ENCODE results near the gene ERBIN.

DNA sequence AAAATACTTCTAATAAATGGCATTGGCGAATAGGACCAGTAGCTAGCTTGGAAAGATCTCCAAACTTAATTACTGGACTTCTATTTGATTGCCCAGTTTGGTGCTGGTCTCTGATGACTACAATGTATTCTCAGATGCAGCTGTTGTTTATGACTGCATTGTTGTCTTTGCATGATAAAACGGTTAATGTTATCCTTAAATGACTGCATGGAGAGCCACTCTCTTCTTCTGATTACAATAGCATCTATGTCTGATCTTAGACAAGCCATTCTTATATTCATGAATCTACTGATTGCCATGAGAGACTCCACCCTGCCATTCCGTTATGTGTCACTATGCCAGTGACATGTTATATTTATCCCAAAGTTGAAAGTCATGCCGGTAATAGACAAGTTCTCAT, 42.9 kb upstream of the ERBIN start:
- TF ChIP-seq EZH2 (IDR thresholded peaks at IDR 0.05; ENCODE audit: low read length, missing control alignments), result no peak
- TF ChIP-seq, protein P1, sequence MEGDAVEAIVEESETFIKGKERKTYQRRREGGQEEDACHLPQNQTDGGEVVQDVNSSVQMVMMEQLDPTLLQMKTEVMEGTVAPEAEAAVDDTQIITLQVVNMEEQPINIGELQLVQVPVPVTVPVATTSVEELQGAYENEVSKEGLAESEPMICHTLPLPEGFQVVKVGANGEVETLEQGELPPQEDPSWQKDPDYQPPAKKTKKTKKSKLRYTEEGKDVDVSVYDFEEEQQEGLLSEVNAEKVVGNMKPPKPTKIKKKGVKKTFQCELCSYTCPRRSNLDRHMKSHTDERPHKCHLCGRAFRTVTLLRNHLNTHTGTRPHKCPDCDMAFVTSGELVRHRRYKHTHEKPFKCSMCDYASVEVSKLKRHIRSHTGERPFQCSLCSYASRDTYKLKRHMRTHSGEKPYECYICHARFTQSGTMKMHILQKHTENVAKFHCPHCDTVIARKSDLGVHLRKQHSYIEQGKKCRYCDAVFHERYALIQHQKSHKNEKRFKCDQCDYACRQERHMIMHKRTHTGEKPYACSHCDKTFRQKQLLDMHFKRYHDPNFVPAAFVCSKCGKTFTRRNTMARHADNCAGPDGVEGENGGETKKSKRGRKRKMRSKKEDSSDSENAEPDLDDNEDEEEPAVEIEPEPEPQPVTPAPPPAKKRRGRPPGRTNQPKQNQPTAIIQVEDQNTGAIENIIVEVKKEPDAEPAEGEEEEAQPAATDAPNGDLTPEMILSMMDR (conservative IDR thresholded peaks at IDR 0.05 in 1 of 2, IDR thresholded peaks at IDR 0.05 in 1 of 2; ENCODE audit: low read depth in 1 of 2, low read length in 2 of 2), result no peak

Measured in fibroblast of lung (primary cell).